ENCODE results near the gene PAX3. TPM values are rescaled to one million over a fixed set of nuclear protein-coding genes. Genes with fewer than 3 reads are reported as not detected.

Gene PAX3
- total and polyA plus RNA-seq, 2 of the 13 experiments (the other 11 are each of a cell fraction or from before 2014, with no cell fraction given) = 0.07 TPM; not detected in 1

- Histone ChIP-seq H3K79me2 (ENCODE audit: insufficient read depth, low read length) (no peaks in the 10 kb centered on the region), H4K20me1 (ENCODE audit: insufficient read depth, low read length) (no peaks in the 10 kb centered on the region), H3K4me3 (replicated peaks in 1 of 3; ENCODE audit: insufficient read depth in 1 of 3, low read depth in 2 of 3, low read length in 3 of 3) (no peak overlapping the region), H2AFZ (ENCODE audit: low read length) (no peak overlapping the region), H3K27me3 (ENCODE audit: control insufficient read depth in 1 of 2, insufficient read depth in 2 of 2, low read length in 2 of 2) (no peaks in the 10 kb centered on the region), H3K4me1 (ENCODE audit: insufficient read depth, low read length) (no peaks in the 10 kb centered on the region), H3K9me3 (ENCODE audit: low read length) (no peaks in the 10 kb centered on the region), H3K27ac (ENCODE audit: extremely low read length, insufficient read depth, low read length) (no peak overlapping the region), H3K4me2 (ENCODE audit: low read depth, low read length) (no peak overlapping the region), H3K36me3 (replicated peaks in 1 of 2; ENCODE audit: control insufficient read depth in 1 of 2, insufficient read depth in 2 of 2, low read length in 2 of 2) (no peaks in the 10 kb centered on the region), H3K9ac (ENCODE audit: insufficient read depth, low read depth, low read length) (no peak overlapping the region)
- intact Hi-C loops (cut with micrococcal nuclease; ENCODE audit: unreplicated experiment) (no loop called here), in situ Hi-C loops (cut with HindIII; ENCODE audit: extremely low pct_ligation_motif_present, low pct_unique_long_range_greater_than_20kb) (no loop called here)
- FAIRE-seq (no peak), DNase-seq (ENCODE audit: low spot score) (no peak), ATAC-seq (no peak)
- TF ChIP-seq SOX5 (CRISPR knock-in tag; IDR thresholded peaks at IDR 0.05; ENCODE audit: borderline replicate concordance) = no peak
- no peak for TF ChIP-seq SNAI1 (CRISPR knock-in tag; IDR thresholded peaks at IDR 0.05; ENCODE audit: borderline replicate concordance)
- TF ChIP-seq ZNF12 (CRISPR knock-in tag; IDR thresholded peaks at IDR 0.05) = 0 out of 2 replicates have a peak, but pooled peaks have one; percentile 33
- TF ChIP-seq SP2 (CRISPR knock-in tag; IDR thresholded peaks at IDR 0.05) = no peak
- no peak for TF ChIP-seq YEATS2 (CRISPR knock-in tag; IDR thresholded peaks at IDR 0.05; ENCODE audit: borderline replicate concordance)
- WGBS (ENCODE audit: low lambda C conversion rate) = 0% methylated on average over 1 of the region's 1 CpG
- ChIA-PET POLR2A (no interaction called here), CTCF (ENCODE audit: low intra/inter-chr PET ratio, low total read pairs) (no interaction called here)
- BruUV-seq (replicated peaks) = no TSS peak
Observed at GRCh38 chr2:222180619-222181018, 118.2 kb downstream of the PAX3 start.

- no peaks in the 10 kb centered on the region for H3K9me3 ChIP-seq (ENCODE audit: low read length)
- no peak overlapping the region for H3K4me2 ChIP-seq (ENCODE audit: low read depth, low read length)
- H4K20me1 ChIP-seq (ENCODE audit: insufficient read depth, low read length) = no peaks in the 10 kb centered on the region
- in situ Hi-C loops (cut with HindIII; ENCODE audit: extremely low pct_ligation_motif_present, low pct_unique_long_range_greater_than_20kb) = no loop called here
- ATAC-seq = no peak
- ChIA-PET POLR2A (no interaction called here), CTCF (ENCODE audit: low intra/inter-chr PET ratio, low total read pairs) (no interaction called here)
- intact Hi-C loops (cut with micrococcal nuclease; ENCODE audit: unreplicated experiment) = no loop called here
- H3K27me3 ChIP-seq (ENCODE audit: control insufficient read depth in 1 of 2, insufficient read depth in 2 of 2, low read length in 2 of 2) = no peaks in the 10 kb centered on the region
- no peak overlapping the region for H3K9ac ChIP-seq (ENCODE audit: insufficient read depth, low read depth, low read length)
- H3K36me3 ChIP-seq (replicated peaks in 1 of 2; ENCODE audit: control insufficient read depth in 1 of 2, insufficient read depth in 2 of 2, low read length in 2 of 2) = no peaks in the 10 kb centered on the region
- TF ChIP-seq SIN3A (IDR thresholded peaks at IDR 0.05; ENCODE audit: borderline replicate concordance, low read depth, low read length) (no peak), SKIL (CRISPR knock-in tag; IDR thresholded peaks at IDR 0.05; ENCODE audit: borderline replicate concordance) (no peak), FLYWCH1 (CRISPR knock-in tag; IDR thresholded peaks at IDR 0.05) (no peak), ZNF143 (CRISPR knock-in tag; IDR thresholded peaks at IDR 0.05) (no peak), ATF7 (IDR thresholded peaks at IDR 0.05) (no peak), ATF7 (CRISPR knock-in tag; IDR thresholded peaks at IDR 0.05) (no peak), MYPOP (CRISPR knock-in tag; IDR thresholded peaks at IDR 0.05) (no peak), NBN (conservative IDR thresholded peaks at IDR 0.05) (no peak), PRPF4 (IDR thresholded peaks at IDR 0.05; ENCODE audit: low read depth, low read length, poor library complexity, severe bottlenecking) (no peak), NFYB (CRISPR knock-in tag; IDR thresholded peaks at IDR 0.05) (no peak), MEIS1 (CRISPR knock-in tag; IDR thresholded peaks at IDR 0.05; ENCODE audit: borderline replicate concordance) (no peak), NFIB (CRISPR knock-in tag; IDR thresholded peaks at IDR 0.05; ENCODE audit: borderline replicate concordance) (no peak)
- FAIRE-seq = no peak
- no peak overlapping the region for H2AFZ ChIP-seq (ENCODE audit: low read length)
- no peaks in the 10 kb centered on the region for H3K4me1 ChIP-seq (ENCODE audit: insufficient read depth, low read length)
- H3K27ac ChIP-seq (ENCODE audit: extremely low read length, insufficient read depth, low read length) = no peak overlapping the region
- no peak overlapping the region for H3K4me3 ChIP-seq (replicated peaks in 1 of 3; ENCODE audit: insufficient read depth in 1 of 3, low read depth in 2 of 3, low read length in 3 of 3)
- no peaks in the 10 kb centered on the region for H3K79me2 ChIP-seq (ENCODE audit: insufficient read depth, low read length)
- BruUV-seq (replicated peaks) = no TSS peak
- DNase-seq (ENCODE audit: low spot score) = no peak
Observed at GRCh38 chr2:222179592-222179991, 119.2 kb downstream of the PAX3 start.
